IMR-90 (cell line): ENCODE results near the gene PAFAH2. TPM values are rescaled to one million over a fixed set of nuclear protein-coding genes. Genes with fewer than 3 reads are reported as not detected.

Experiments
- ATAC-seq: fragments of 200-7000 bp; cut with Tn5 transposase; 2 replicates; pipeline ENCODE4 v1.9.1; 2020; ENCODE audit warnings: low read depth, mild to moderate bottlenecking, moderate library complexity
- BruUV-seq: library from RNA; stranded (reverse); fragments of 400-500 nt; replicated peaks from 2 replicates; lab custom pipeline; 2021; lab: Mats Ljungman, UMichigan
- CTCF ChIA-PET: fragments of 300-600 bp; formaldehyde crosslinking; extraction: SDS; loops from one replicate; lab custom pipeline; 2021; ENCODE audit warnings: antibody characterized with exemption; lab: Yijun Ruan, JAX
- POLR2A ChIA-PET: fragments of 300-600 bp; sonication (Branson Sonifier 250); formaldehyde crosslinking; loops from one replicate; lab custom pipeline; 2022; ENCODE audit warnings: antibody characterized with exemption; ENCODE audit not compliant: unreplicated experiment; lab: Charles Lee
- DNase-seq: peaks from one replicate; pipeline ENCODE4 v3.0.0; 2013
- H2AFZ ChIP-seq: replicated peaks from 2 replicates; pipeline ENCODE3; 2013; ENCODE audit warnings: low read length, mild to moderate bottlenecking; ENCODE audit not compliant: poor library complexity
- H2AK5ac ChIP-seq: 2 replicates; pipeline ENCODE4 v1.6.1; 2013; ENCODE audit warnings: low read depth, low read length, inconsistent platforms
- H2AK9ac ChIP-seq: replicated peaks from 2 replicates; pipeline ENCODE3; 2013; ENCODE audit warnings: mild to moderate bottlenecking, low read depth, low read length, moderate library complexity; ENCODE audit not compliant: poor library complexity
- H2BK120ac ChIP-seq: 2 replicates; pipeline ENCODE4 v1.6.1; 2013; ENCODE audit warnings: low read depth, low read length, inconsistent platforms
- H2BK15ac ChIP-seq: 3 replicates; pipeline ENCODE4 v1.6.1; 2013; ENCODE audit warnings: low read depth, low read length, inconsistent platforms
- H2BK20ac ChIP-seq: 2 replicates; pipeline ENCODE4 v1.6.1; 2013; ENCODE audit warnings: low read depth, mild to moderate bottlenecking, inconsistent platforms, low read length, moderate library complexity
- H2BK5ac ChIP-seq: 2 replicates; pipeline ENCODE4 v1.6.1; 2013; ENCODE audit warnings: mild to moderate bottlenecking, low read depth, low read length, inconsistent platforms; ENCODE audit not compliant: poor library complexity, severe bottlenecking
- H3K14ac ChIP-seq: replicated peaks from 2 replicates; pipeline ENCODE4 v1.6.1; 2013; ENCODE audit warnings: low read depth, low read length, inconsistent platforms
- H3K18ac ChIP-seq: 2 replicates; pipeline ENCODE4 v1.6.1; 2013; ENCODE audit warnings: low read depth, low read length, control low read depth
- H3K23ac ChIP-seq: 2 replicates; pipeline ENCODE4 v1.6.1; 2013; ENCODE audit warnings: low read depth, low read length, inconsistent platforms
- H3K27ac ChIP-seq: 2 replicates; pipeline ENCODE4 v1.5.1; 2013; ENCODE audit warnings: mild to moderate bottlenecking, control low read depth, low read length; ENCODE audit not compliant: insufficient read depth
- H3K27me3 ChIP-seq: 2 replicates; pipeline ENCODE4 v1.6.1; 2013; ENCODE audit warnings: low read length; ENCODE audit not compliant: control insufficient read depth, insufficient read depth
- H3K36me3 ChIP-seq: 2 replicates; pipeline ENCODE4 v1.6.1; 2013; ENCODE audit warnings: low read length, mixed read lengths; ENCODE audit not compliant: control insufficient read depth, insufficient read depth
- H3K4ac ChIP-seq: 2 replicates; pipeline ENCODE4 v1.6.1; 2013; ENCODE audit warnings: low read depth, low read length, inconsistent platforms
- H3K4me1 ChIP-seq: 2 replicates; pipeline ENCODE4 v1.6.1; 2013; ENCODE audit warnings: low read length, mixed read lengths; ENCODE audit not compliant: control insufficient read depth, insufficient read depth
- H3K4me2 ChIP-seq: 2 replicates; pipeline ENCODE4 v1.6.1; 2013; ENCODE audit warnings: low read depth, mild to moderate bottlenecking, control low read depth, low read length, moderate library complexity
- H3K4me3 ChIP-seq: 2 replicates; pipeline ENCODE4 v1.5.1; 2013; ENCODE audit warnings: low read depth, mild to moderate bottlenecking, control low read depth, low read length, moderate library complexity; ENCODE audit not compliant: insufficient read depth
- H3K56ac ChIP-seq: 2 replicates; pipeline ENCODE4 v1.6.1; 2013; ENCODE audit warnings: low read length, inconsistent platforms; ENCODE audit not compliant: insufficient read depth; ENCODE audit errors: extremely low read depth
- H3K79me1 ChIP-seq, 2 experiments: 2 replicates each; pipeline ENCODE4 v1.6.1; 2013; ENCODE audit warnings: low read length in 2 of 2, inconsistent platforms in 1 of 2, low read depth in 1 of 2
- H3K9ac ChIP-seq: 2 replicates; pipeline ENCODE4 v1.6.1; 2013; ENCODE audit warnings: low read depth, low read length, control low read depth
- H3K9me1 ChIP-seq: 2 replicates; pipeline ENCODE4 v1.6.1; 2013; ENCODE audit warnings: low read length, inconsistent platforms; ENCODE audit not compliant: insufficient read depth
- H3K9me3 ChIP-seq: 2 replicates; pipeline ENCODE4 v1.6.1; 2013; ENCODE audit warnings: low read length; ENCODE audit not compliant: control insufficient read depth, insufficient read depth
- H4K20me1 ChIP-seq: 2 replicates; pipeline ENCODE4 v1.6.1; 2013; ENCODE audit warnings: low read length, inconsistent platforms; ENCODE audit not compliant: insufficient read depth
- H4K5ac ChIP-seq: 2 replicates; pipeline ENCODE4 v1.6.1; 2013; ENCODE audit warnings: mild to moderate bottlenecking, low read depth, low read length, control low read depth
- H4K8ac ChIP-seq, 2 experiments: 2 replicates each; pipeline ENCODE4 v1.6.1; 2013; ENCODE audit warnings: low read depth in 2 of 2, low read length in 2 of 2, control low read depth in 1 of 2, inconsistent platforms in 1 of 2
- H4K91ac ChIP-seq: 2 replicates; pipeline ENCODE4 v1.6.1; 2013; ENCODE audit warnings: low read depth, low read length, inconsistent platforms; ENCODE audit not compliant: insufficient read depth
- BHLHE40 ChIP-seq: fragments of 150-350 bp; IDR thresholded peaks from 2 replicates; pipeline ENCODE4 v1.6.1; 2016; ENCODE audit warnings: mild to moderate bottlenecking, low read depth, low read length
- CEBPB ChIP-seq: IDR thresholded peaks from 2 replicates; pipeline ENCODE4 v1.6.1; 2012; ENCODE audit warnings: low read depth, low read length, improper control_type of control experiment
- CHD1 ChIP-seq: IDR thresholded peaks from 2 replicates; pipeline ENCODE4 v1.6.1; 2012; ENCODE audit warnings: low read depth, low read length, improper control_type of control experiment
- FOS ChIP-seq: fragments of 150-350 bp; IDR thresholded peaks from 2 replicates; pipeline ENCODE4 v1.6.1; 2016; ENCODE audit warnings: low read depth, low read length
- MAFK ChIP-seq: IDR thresholded peaks from 2 replicates; pipeline ENCODE4 v1.6.1; 2012; ENCODE audit warnings: low read depth, low read length, improper control_type of control experiment
- MAZ ChIP-seq: IDR thresholded peaks from 2 replicates; pipeline ENCODE4 v1.6.1; 2012; ENCODE audit warnings: low read depth, mild to moderate bottlenecking, low read length, improper control_type of control experiment, moderate library complexity, borderline replicate concordance
- MXI1 ChIP-seq: IDR thresholded peaks from 2 replicates; pipeline ENCODE4 v1.6.1; 2012; ENCODE audit warnings: low read depth, mild to moderate bottlenecking, low read length, moderate library complexity, borderline replicate concordance
- NFE2L2 ChIP-seq: fragments of 150-350 bp; IDR thresholded peaks from 2 replicates; pipeline ENCODE4 v1.6.1; 2016; ENCODE audit warnings: low read depth, mild to moderate bottlenecking, low read length
- POLR2A ChIP-seq: IDR thresholded peaks from 2 replicates; pipeline ENCODE4 v1.6.1; 2012; ENCODE audit warnings: mild to moderate bottlenecking, low read depth, low read length
- RAD21 ChIP-seq: IDR thresholded peaks from 2 replicates; pipeline ENCODE4 v1.6.1; 2012; ENCODE audit warnings: low read length, improper control_type of control experiment
- RCOR1 ChIP-seq: IDR thresholded peaks from 2 replicates; pipeline ENCODE4 v1.6.1; 2012; ENCODE audit warnings: mild to moderate bottlenecking, low read length, improper control_type of control experiment; ENCODE audit not compliant: insufficient replicate concordance
- whole genome bisulfite sequencing, 2 experiments: methylation state at CpG; one replicate each; pipeline versions ENCODE4 v1.1.5 to v1.1.7; 2013; ENCODE audit warnings: missing lambda C conversion rate in 2 of 2; ENCODE audit not compliant: insufficient read length in 1 of 2; ENCODE audit errors: extremely low coverage in 2 of 2; 5-methylcytosine and 5-hydroxymethylcytosine counted together
- dilution Hi-C: fragments of 300-500 bp; cut with HindIII; formaldehyde crosslinking; loops from one replicate; pipeline ENCODE4 v1.14.3; 2018; ENCODE audit warnings: low sequenced_read_pairs; ENCODE audit not compliant: unreplicated experiment
- in situ Hi-C: fragments of 300-500 bp; cut with MboI; formaldehyde crosslinking; loops from 3 replicates; pipeline ENCODE4 v1.14.3; 2019; ENCODE audit warnings: low sequenced_read_pairs, inconsistent platforms, mixed read lengths
- intact Hi-C: fragments of 100-400 bp; cut with micrococcal nuclease; formaldehyde crosslinking; loops from 2 replicates; pipeline ENCODE4 v1.10.0; 2022
- polyA plus RNA-seq, 3 experiments: library from polyadenylated mRNA; depleted of rRNA; stranded (reverse); fragments of >200 nt; gene quantifications; 2 replicates each; pipeline ENCODE4 v1.2.3, GENCODE V29; 2012; ENCODE audit warnings: low replicate concordance in 1 of 3
- total RNA-seq: library from RNA; depleted of rRNA; stranded (reverse); fragments of >200 nt; gene quantifications from 2 replicates; pipeline ENCODE4 v1.2.3, GENCODE V29; 2012
- TF ChIP-seq, protein P1 (sequence below): conservative IDR thresholded peaks from 2 replicates; pipeline ENCODE4 v1.5.1; 2012; ENCODE audit warnings: mild to moderate bottlenecking, low read depth, low read length, improper control_type of control experiment
- TF ChIP-seq, protein P2 (sequence below): fragments of 150-350 bp; IDR thresholded peaks from 2 replicates; pipeline ENCODE4 v1.6.1; 2017; ENCODE audit warnings: mild to moderate bottlenecking, antibody characterized with exemption, low read length, low read depth

PAFAH2 gene
- total and polyA plus RNA-seq, 2 of the 4 experiments (the other 2 are of a cell fraction), result 8.3 to 12.2 TPM

GRCh38 chr1:25914074-25914995 lies 83.5 kb downstream of the PAFAH2 start:
- Histone ChIP-seq H4K20me1 (no peaks in the 10 kb centered on the region), H2BK15ac (no peak overlapping the region), H4K8ac (peak overlapping the region in 1 of 2 experiments; percentile 22; a peak in 1 of 4 replicates), H3K79me1 (peaks cover 0 to 3% of the 10 kb centered on the region in 2 experiments; a peak in 1 of 4 replicates), H2AFZ (peak overlapping the region; percentile 61), H2BK5ac (no peak overlapping the region), H3K4me2 (no peak overlapping the region), H3K56ac (no peak overlapping the region), H4K5ac (no peak overlapping the region), H2BK120ac (no peak overlapping the region), H3K9ac (no peak overlapping the region), H3K36me3 (no peaks in the 10 kb centered on the region), H3K4ac (0 out of 2 replicates have a peak overlapping the region, but pooled peaks have one; percentile 26), H3K4me3 (no peak overlapping the region), H3K9me3 (no peaks in the 10 kb centered on the region), H3K23ac (0 out of 2 replicates have a peak overlapping the region, but pooled peaks have one; percentile 33), H2BK20ac (peak overlapping the region; percentile 22; the same call in 1 of the 2 replicates), H2AK9ac (peak overlapping the region; percentile 81), H2AK5ac (no peak overlapping the region), H3K9me1 (peaks cover 8% of the 10 kb centered on the region; the same call in 1 of the 2 replicates), H3K27me3 (no peaks in the 10 kb centered on the region), H3K14ac (0 out of 2 replicates have a peak overlapping the region, but pooled peaks have one; percentile 21), H3K18ac (no peak overlapping the region), H4K91ac (no peak overlapping the region), H3K4me1 (peaks cover 8% of the 10 kb centered on the region; the same call in 1 of the 2 replicates), H3K27ac (no peak overlapping the region)
- in situ Hi-C loops (no loop called here), intact Hi-C loops (no loop called here), dilution Hi-C loops (no loop called here)
- ChIA-PET CTCF (interaction anchor here (0.8 to 1.8 kb wide), 3 partner anchors 11 to 74 kb away, joined by 3 to 4 read pairs (median 3); no protein-coding TSS in a partner anchor), POLR2A (interaction anchor here (0.6 kb wide), 1 partner anchor 85 kb away, joined by 4 read pairs; no protein-coding TSS in a partner anchor)
- peak; percentile 31 for DNase-seq
- BruUV-seq, result no TSS peak
- ATAC-seq, result peak; percentile 68
- WGBS, 2 experiments, result no CpG with 5 or more reads among the region's 3 CpGs
- no peak for TF ChIP-seq CHD1
- TF ChIP-seq MAFK, result no peak
- TF ChIP-seq CEBPB, result no peak
- TF ChIP-seq, protein P1, sequence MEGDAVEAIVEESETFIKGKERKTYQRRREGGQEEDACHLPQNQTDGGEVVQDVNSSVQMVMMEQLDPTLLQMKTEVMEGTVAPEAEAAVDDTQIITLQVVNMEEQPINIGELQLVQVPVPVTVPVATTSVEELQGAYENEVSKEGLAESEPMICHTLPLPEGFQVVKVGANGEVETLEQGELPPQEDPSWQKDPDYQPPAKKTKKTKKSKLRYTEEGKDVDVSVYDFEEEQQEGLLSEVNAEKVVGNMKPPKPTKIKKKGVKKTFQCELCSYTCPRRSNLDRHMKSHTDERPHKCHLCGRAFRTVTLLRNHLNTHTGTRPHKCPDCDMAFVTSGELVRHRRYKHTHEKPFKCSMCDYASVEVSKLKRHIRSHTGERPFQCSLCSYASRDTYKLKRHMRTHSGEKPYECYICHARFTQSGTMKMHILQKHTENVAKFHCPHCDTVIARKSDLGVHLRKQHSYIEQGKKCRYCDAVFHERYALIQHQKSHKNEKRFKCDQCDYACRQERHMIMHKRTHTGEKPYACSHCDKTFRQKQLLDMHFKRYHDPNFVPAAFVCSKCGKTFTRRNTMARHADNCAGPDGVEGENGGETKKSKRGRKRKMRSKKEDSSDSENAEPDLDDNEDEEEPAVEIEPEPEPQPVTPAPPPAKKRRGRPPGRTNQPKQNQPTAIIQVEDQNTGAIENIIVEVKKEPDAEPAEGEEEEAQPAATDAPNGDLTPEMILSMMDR, result no peak
- TF ChIP-seq, protein P2, sequence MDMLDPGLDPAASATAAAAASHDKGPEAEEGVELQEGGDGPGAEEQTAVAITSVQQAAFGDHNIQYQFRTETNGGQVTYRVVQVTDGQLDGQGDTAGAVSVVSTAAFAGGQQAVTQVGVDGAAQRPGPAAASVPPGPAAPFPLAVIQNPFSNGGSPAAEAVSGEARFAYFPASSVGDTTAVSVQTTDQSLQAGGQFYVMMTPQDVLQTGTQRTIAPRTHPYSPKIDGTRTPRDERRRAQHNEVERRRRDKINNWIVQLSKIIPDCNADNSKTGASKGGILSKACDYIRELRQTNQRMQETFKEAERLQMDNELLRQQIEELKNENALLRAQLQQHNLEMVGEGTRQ, result no peak
- no peak for TF ChIP-seq FOS
- TF ChIP-seq MAZ, result no peak
- TF ChIP-seq POLR2A, result no peak
- no peak for TF ChIP-seq NFE2L2
- TF ChIP-seq RAD21, result no peak
- no peak for TF ChIP-seq RCOR1
- TF ChIP-seq BHLHE40, result no peak
- no peak for TF ChIP-seq MXI1
